Liver (tissue), 9 donors: ENCODE measurements around the gene TSPAN32. TPM values are rescaled to one million over a fixed set of nuclear protein-coding genes. Genes with fewer than 3 reads are reported as not detected.

Experiments
- DNase-seq: peaks from one replicate; pipeline ENCODE4 v3.0.0-alpha.2; 2017; ENCODE audit warnings: low spot score
- H3K27ac ChIP-seq, 2 donors: one replicate each; pipeline ENCODE4 v1.7.0; 2013; ENCODE audit warnings: inconsistent platforms in 2 of 2, low read length in 2 of 2, control low read depth in 1 of 2, low read depth in 1 of 2, mild to moderate bottlenecking in 1 of 2
- H3K27me3 ChIP-seq, 4 donors: one replicate each; pipeline versions ENCODE4 v1.6.1 to v1.7.0; 2013; ENCODE audit warnings: low read length in 3 of 4, inconsistent platforms in 1 of 4, mild to moderate bottlenecking in 1 of 4, moderate library complexity in 1 of 4; ENCODE audit not compliant: control insufficient read depth in 4 of 4, insufficient read depth in 4 of 4
- H3K36me3 ChIP-seq, 4 donors: one replicate each; pipeline versions ENCODE4 v1.6.1 to v1.7.0; 2013; ENCODE audit warnings: low read length in 3 of 4, mild to moderate bottlenecking in 3 of 4, low read depth in 1 of 4, moderate library complexity in 1 of 4; ENCODE audit not compliant: control insufficient read depth in 4 of 4, insufficient read depth in 3 of 4
- H3K4me1 ChIP-seq, 4 donors: one replicate each; pipeline versions ENCODE4 v1.6.1 to v1.7.0; 2013; ENCODE audit warnings: low read length in 3 of 4, mild to moderate bottlenecking in 3 of 4, moderate library complexity in 1 of 4; ENCODE audit not compliant: control insufficient read depth in 4 of 4, insufficient read depth in 4 of 4
- H3K4me3 ChIP-seq, 3 donors: one replicate each; pipeline versions ENCODE4 v1.6.1 to v1.7.0; 2013; ENCODE audit warnings: low read length in 3 of 3, control low read depth in 1 of 3, low read depth in 1 of 3, mild to moderate bottlenecking in 1 of 3
- H3K9ac ChIP-seq, 2 donors: one replicate each; pipeline ENCODE4 v1.7.0; 2013; ENCODE audit warnings: low read length in 2 of 2, mild to moderate bottlenecking in 2 of 2, moderate library complexity in 2 of 2, control low read depth in 1 of 2, low read depth in 1 of 2
- H3K9me3 ChIP-seq, 4 donors: one replicate each; pipeline versions ENCODE4 v1.6.1 to v1.7.0; 2013; ENCODE audit warnings: low read length in 3 of 4; ENCODE audit not compliant: control insufficient read depth in 4 of 4
- ATF3 ChIP-seq: IDR thresholded peaks from 2 replicates; pipeline ENCODE4 v1.6.1; 2016; ENCODE audit warnings: antibody characterized with exemption
- CTCF ChIP-seq: fragments of 150-350 bp; IDR thresholded peaks from 2 replicates; pipeline ENCODE4 v1.5.1; 2017; ENCODE audit warnings: improper control_type of control experiment, low read depth, low read length; ENCODE audit not compliant: missing input control
- EGR1 ChIP-seq, 2 donors: IDR thresholded peaks; 2 replicates each; pipeline ENCODE4 v1.6.1; 2016 to 2018; ENCODE audit warnings: antibody characterized with exemption in 2 of 2, low read depth in 2 of 2
- FOXA1 ChIP-seq: IDR thresholded peaks from 2 replicates; pipeline ENCODE4 v1.6.1; 2016; ENCODE audit warnings: antibody characterized with exemption
- FOXA2 ChIP-seq: IDR thresholded peaks from 2 replicates; pipeline ENCODE4 v1.6.1; 2016; ENCODE audit warnings: antibody characterized with exemption
- GABPA ChIP-seq, 2 donors: IDR thresholded peaks in 1 of 2; conservative IDR thresholded peaks in 1 of 2; 2 replicates each; pipeline ENCODE4 v1.6.1; 2016; ENCODE audit warnings: antibody characterized with exemption in 2 of 2, mild to moderate bottlenecking in 1 of 2, moderate library complexity in 1 of 2
- HNF4A ChIP-seq, 2 donors: conservative IDR thresholded peaks; 2 replicates each; pipeline ENCODE4 v1.6.1; 2016; ENCODE audit warnings: antibody characterized with exemption in 2 of 2, mild to moderate bottlenecking in 2 of 2
- HNF4G ChIP-seq: IDR thresholded peaks from 2 replicates; pipeline ENCODE4 v1.6.1; 2016; ENCODE audit warnings: antibody characterized with exemption
- JUND ChIP-seq, 2 donors: IDR thresholded peaks; 2 replicates each; pipeline ENCODE4 v1.6.1; 2016; ENCODE audit warnings: antibody characterized with exemption in 2 of 2
- MAX ChIP-seq: IDR thresholded peaks from 2 replicates; pipeline ENCODE4 v1.6.1; 2016; ENCODE audit warnings: antibody characterized with exemption
- NR2F2 ChIP-seq: IDR thresholded peaks from 2 replicates; pipeline ENCODE4 v1.6.1; 2016; ENCODE audit warnings: antibody characterized with exemption
- RAD21 ChIP-seq, 2 donors: IDR thresholded peaks; 2 replicates each; pipeline ENCODE4 v1.6.1; 2016; ENCODE audit warnings: antibody characterized with exemption in 2 of 2, mild to moderate bottlenecking in 2 of 2
- REST ChIP-seq: IDR thresholded peaks from 2 replicates; pipeline ENCODE4 v1.6.1; 2016; ENCODE audit warnings: antibody characterized with exemption, mild to moderate bottlenecking
- RXRA ChIP-seq, 2 donors: IDR thresholded peaks; 2 replicates each; pipeline ENCODE4 v1.6.1; 2017 to 2018; ENCODE audit warnings: antibody characterized with exemption in 2 of 2, mild to moderate bottlenecking in 1 of 2
- SP1 ChIP-seq: IDR thresholded peaks from 2 replicates; pipeline ENCODE4 v1.6.1; 2018; ENCODE audit warnings: antibody characterized with exemption, mild to moderate bottlenecking
- TAF1 ChIP-seq: conservative IDR thresholded peaks from 2 replicates; pipeline ENCODE4 v1.6.1; 2016; ENCODE audit warnings: antibody characterized with exemption, mild to moderate bottlenecking
- YY1 ChIP-seq: IDR thresholded peaks from 2 replicates; pipeline ENCODE4 v1.6.1; 2016; ENCODE audit warnings: antibody characterized with exemption, mild to moderate bottlenecking
- ZBTB33 ChIP-seq: IDR thresholded peaks from 2 replicates; pipeline ENCODE4 v1.6.1; 2016; ENCODE audit warnings: antibody characterized with exemption
- WGBS: extraction: QIAGEN DNeasy Blood & Tissue Kit; methylation state at CpG from one replicate; pipeline ENCODE4 v1.1.7; 2013; 5-methylcytosine and 5-hydroxymethylcytosine counted together
- polyA plus RNA-seq, 2 donors: library from polyadenylated mRNA; stranded (reverse) in 1 of 2; unstranded in 1 of 2; fragments of 200-250 nt in 1 of 2; fragments of >200 nt in 1 of 2; fragmentation: Nextera tagmentation in 1 of 2; extraction: Ambion mirVana in 1 of 2; gene quantifications; one replicate each; pipeline versions ENCODE4 v1.2.1 to v1.2.3, GENCODE V29; 2013 to 2015
- total RNA-seq, 2 donors: library from RNA; depleted of rRNA; stranded (reverse); fragments of >200 nt; gene quantifications; one replicate each; pipeline ENCODE4 v1.2.3, GENCODE V29; 2014
- donor health status: healthy.
- donor health status: healthy.
- donor health status: healthy.
- donor health status: healthy.
- donor health status: healthy.

The TSPAN32 gene
- total and polyA plus RNA-seq, 4 donors = 0.25 to 71.4 (median 0.45) TPM

GRCh38 chr11:2256951-2257700, 44.7 kb upstream of the TSPAN32 start:
- H3K27ac ChIP-seq = no peak overlapping the region
- no peaks in the 10 kb centered on the region for H3K9me3 ChIP-seq
- 90% methylated on average over 31 of the region's 31 CpGs for WGBS
- no peaks in the 10 kb centered on the region for H3K4me1 ChIP-seq
- H3K36me3 ChIP-seq = no peaks in the 10 kb centered on the region
- TF ChIP-seq ATF3 (no peak), EGR1 (IDR thresholded peaks at IDR 0.05; ENCODE audit: low read depth in 2 of 2) (no peak), REST (no peak), JUND (IDR thresholded peaks at IDR 0.05) (no peak), ZBTB33 (no peak), MAX (no peak), RXRA (IDR thresholded peaks at IDR 0.05) (no peak), FOXA1 (no peak), NR2F2 (no peak), CTCF (no peak), HNF4G (no peak), SP1 (no peak), TAF1 (no peak), GABPA (IDR thresholded peaks at IDR 0.05 in 1 of 2, conservative IDR thresholded peaks at IDR 0.05 in 1 of 2) (no peak), RAD21 (IDR thresholded peaks at IDR 0.05) (no peak), FOXA2 (no peak), HNF4A (conservative IDR thresholded peaks at IDR 0.05) (no peak), YY1 (no peak)
- DNase-seq = peak; percentile 24
- no peak overlapping the region for H3K9ac ChIP-seq
- H3K27me3 ChIP-seq = no peaks in the 10 kb centered on the region
- H3K4me3 ChIP-seq = no peak overlapping the region
